Measurements from ENCODE around the gene AUTS2. TPM values are rescaled to one million over a fixed set of nuclear protein-coding genes. Genes with fewer than 3 reads are reported as not detected.
A peak's percentile ranks its signal among the peaks of the same experiment; 100 is the strongest.

The AUTS2 gene
- total RNA-seq, 1 experiment from 2014 or later, result 256 TPM

DNA sequence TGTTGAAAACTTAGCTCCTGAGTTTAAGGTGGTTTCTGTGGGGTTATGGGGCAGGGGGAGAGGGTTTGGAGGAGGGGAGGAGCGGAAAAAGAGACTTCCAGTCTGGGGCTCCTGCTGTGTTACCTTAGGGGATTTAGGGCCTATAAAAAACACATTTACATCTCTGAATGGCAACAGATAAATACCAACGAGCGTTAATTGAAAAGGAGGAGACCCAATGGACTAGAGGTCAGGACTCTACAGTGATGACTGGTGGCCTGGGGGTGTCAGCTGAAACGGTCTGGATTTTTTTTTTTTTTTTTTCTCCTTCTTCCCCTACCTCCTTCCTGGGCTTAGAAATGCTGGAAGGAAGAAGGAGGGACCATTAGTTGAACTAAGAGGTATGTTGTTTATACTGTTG, 47.4 kb downstream of the AUTS2 start:
- Mint-ChIP-seq H3K27me3 (ENCODE audit: low read depth) (peaks cover 15% of the 10 kb centered on the region), H3K36me3 (ENCODE audit: insufficient read depth in 1 of 3, low read depth in 3 of 3) (no peaks in the 10 kb centered on the region; a peak in 1 of 7 replicates), H3K9me3 (no peaks in the 10 kb centered on the region), H3K4me3 (peak overlapping the region in 1 of 2 experiments; percentile 48; a peak in 3 of 5 replicates), H3K4me1 (peaks cover 34 to 47% of the 10 kb centered on the region in 2 experiments), H3K27ac (peak overlapping the region; percentile 44 to 93 (median 55); a peak in 4 of 7 replicates)
- H3K9me3 ChIP-seq (ENCODE audit: control insufficient read depth, low read depth, low read length), result no peaks in the 10 kb centered on the region
- H2BK5ac ChIP-seq (ENCODE audit: insufficient read length, low read length), result no peak overlapping the region
- no peak overlapping the region for H3K18ac ChIP-seq (ENCODE audit: insufficient read length, low read depth, low read length)
- no peak overlapping the region for H4K8ac ChIP-seq (replicated peaks; ENCODE audit: insufficient read length, low read depth, low read length)
- no peak overlapping the region for H4K91ac ChIP-seq (ENCODE audit: insufficient read length, low read depth, low read length)
- H3K23ac ChIP-seq (ENCODE audit: insufficient read length, low read depth, low read length), result no peak overlapping the region
- no peak overlapping the region for H3T11ph ChIP-seq (ENCODE audit: low read length)
- peak; percentile 54 for DNase-seq
- H3K27ac ChIP-seq (ENCODE audit: insufficient read length, low read depth, low read length), result no peak overlapping the region
- H3K14ac ChIP-seq (ENCODE audit: insufficient read depth, low read length), result no peak overlapping the region
- no peak overlapping the region for H3K4ac ChIP-seq (ENCODE audit: low read depth, low read length)
- no peaks in the 10 kb centered on the region for H3K79me2 ChIP-seq (ENCODE audit: insufficient read depth, low read length)
- no peaks in the 10 kb centered on the region for H3K27me3 ChIP-seq (ENCODE audit: insufficient read depth, low read length)
- H2BK15ac ChIP-seq (ENCODE audit: low read depth, low read length), result no peak overlapping the region
- no CpG with 5 or more reads among the region's 4 CpGs for WGBS (ENCODE audit: extremely low coverage, insufficient read length, low lambda C conversion rate)
- H2BK20ac ChIP-seq (ENCODE audit: low read depth, low read length, poor library complexity, severe bottlenecking), result no peak overlapping the region
- no peak overlapping the region for H2BK12ac ChIP-seq (ENCODE audit: insufficient read length, low read depth, low read length)
- TF ChIP-seq CTCF (conservative IDR thresholded peaks at IDR 0.05), result no peak
- H3K9ac ChIP-seq (ENCODE audit: extremely low read depth, insufficient read length, low read length), result no peak overlapping the region
- H2AK5ac ChIP-seq (ENCODE audit: insufficient read length, low read length), result no peak overlapping the region
- no peaks in the 10 kb centered on the region for H3K79me1 ChIP-seq (ENCODE audit: insufficient read depth, low read depth, low read length, poor library complexity, severe bottlenecking)
- peak overlapping the region; percentile 11 for H3K4me2 ChIP-seq (ENCODE audit: insufficient read depth, insufficient read length, low read length)
- H3K23me2 ChIP-seq (ENCODE audit: insufficient read length, low read depth, low read length, poor library complexity, severe bottlenecking), result no peaks in the 10 kb centered on the region
- no peak overlapping the region for H2AFZ ChIP-seq (ENCODE audit: low read length)
- no peaks in the 10 kb centered on the region for H4K20me1 ChIP-seq (ENCODE audit: control insufficient read depth, insufficient read depth, insufficient read length)
- no peak overlapping the region for H3K56ac ChIP-seq (ENCODE audit: insufficient read length, low read depth, low read length)
- no peak overlapping the region for H2BK120ac ChIP-seq (ENCODE audit: low read depth, low read length, poor library complexity, severe bottlenecking)
- no peaks in the 10 kb centered on the region; the same call in 1 of the 2 replicates for H3K4me1 ChIP-seq (ENCODE audit: insufficient read depth, low read length)
- H4K5ac ChIP-seq (ENCODE audit: insufficient read length, low read depth, low read length), result no peak overlapping the region

Measured in H9 (cell line).